GM19438 (cell line): ENCODE measurements around the gene MYO5B.

ENCODE experiments used
- ATAC-seq: cut with Tn5 transposase; IDR thresholded peaks from one replicate; pipeline ENCODE4 v1.9.1; 2021; ENCODE audit warnings: low read depth; ENCODE audit not compliant: unreplicated experiment

MYO5B gene

DNA sequence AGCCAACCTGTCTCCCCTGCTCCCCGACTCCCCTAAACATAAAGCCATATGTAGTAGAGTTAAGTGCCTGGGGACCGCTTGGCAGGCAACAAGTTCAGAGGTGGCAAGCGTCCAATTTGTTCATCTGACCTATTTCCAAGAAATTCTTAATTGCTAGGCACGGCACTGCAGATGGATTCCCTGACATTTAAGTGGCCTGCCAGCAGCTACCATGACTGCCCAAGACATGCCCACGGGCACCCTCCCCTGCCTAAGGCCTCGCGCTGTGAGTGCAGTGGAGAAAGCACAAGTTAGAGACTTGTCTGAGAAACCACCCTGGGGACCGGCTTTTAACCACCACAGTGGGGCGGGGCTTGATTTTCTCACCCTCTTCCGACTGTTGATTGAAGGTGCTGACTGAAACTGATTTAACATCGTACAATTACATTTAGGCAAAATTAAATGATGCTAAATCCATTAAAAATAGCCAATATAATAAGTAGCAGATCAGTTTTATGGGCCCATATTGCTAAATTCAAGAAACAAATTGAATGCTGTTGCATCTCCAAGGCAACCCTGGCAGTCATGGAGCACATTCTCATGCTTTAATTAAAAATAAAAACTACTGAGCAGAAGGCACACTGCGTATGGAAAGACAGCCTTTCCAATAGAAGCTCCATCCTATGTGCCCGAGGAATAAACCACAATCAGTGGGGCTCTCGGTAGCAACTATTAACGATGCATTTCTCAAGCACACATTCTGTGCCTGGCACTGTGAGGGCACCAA is 218.0 kb downstream of the MYO5B start:
- no peak for ATAC-seq

DNA sequence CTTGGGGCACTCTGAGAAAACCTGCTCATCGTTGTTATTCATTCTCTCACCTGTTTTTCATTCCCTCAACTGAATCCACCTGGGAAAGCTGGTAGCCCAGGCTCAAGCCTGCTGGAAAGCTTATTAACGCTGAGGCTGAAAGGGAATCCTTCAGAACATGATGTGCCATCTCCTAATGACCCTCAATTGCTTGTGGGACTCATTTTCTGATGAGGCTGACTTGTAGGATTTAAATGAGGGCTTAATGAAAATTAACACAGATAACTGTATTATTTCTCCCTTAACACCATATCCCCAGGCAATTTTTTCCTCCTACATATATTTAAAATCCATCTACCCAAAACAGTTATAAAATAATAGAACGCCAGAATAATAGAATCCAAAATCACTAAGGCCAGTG is 218.9 kb downstream of the MYO5B start:
- ATAC-seq: no peak

- ATAC-seq: no peak
These were observed 220.9 kb downstream of the MYO5B start for GRCh38 chr18:49974079-49974478.

GRCh38 chr18:49973592-49973991 is 221.4 kb downstream of the MYO5B start:
- ATAC-seq: no peak

GRCh38 chr18:49972535-49972934 is 222.4 kb downstream of the MYO5B start:
- no peak for ATAC-seq

GRCh38 chr18:49971462-49971861 is 223.5 kb downstream of the MYO5B start:
- ATAC-seq: no peak

GRCh38 chr18:49970319-49970718 is 224.6 kb downstream of the MYO5B start:
- peak; percentile 41 for ATAC-seq

DNA sequence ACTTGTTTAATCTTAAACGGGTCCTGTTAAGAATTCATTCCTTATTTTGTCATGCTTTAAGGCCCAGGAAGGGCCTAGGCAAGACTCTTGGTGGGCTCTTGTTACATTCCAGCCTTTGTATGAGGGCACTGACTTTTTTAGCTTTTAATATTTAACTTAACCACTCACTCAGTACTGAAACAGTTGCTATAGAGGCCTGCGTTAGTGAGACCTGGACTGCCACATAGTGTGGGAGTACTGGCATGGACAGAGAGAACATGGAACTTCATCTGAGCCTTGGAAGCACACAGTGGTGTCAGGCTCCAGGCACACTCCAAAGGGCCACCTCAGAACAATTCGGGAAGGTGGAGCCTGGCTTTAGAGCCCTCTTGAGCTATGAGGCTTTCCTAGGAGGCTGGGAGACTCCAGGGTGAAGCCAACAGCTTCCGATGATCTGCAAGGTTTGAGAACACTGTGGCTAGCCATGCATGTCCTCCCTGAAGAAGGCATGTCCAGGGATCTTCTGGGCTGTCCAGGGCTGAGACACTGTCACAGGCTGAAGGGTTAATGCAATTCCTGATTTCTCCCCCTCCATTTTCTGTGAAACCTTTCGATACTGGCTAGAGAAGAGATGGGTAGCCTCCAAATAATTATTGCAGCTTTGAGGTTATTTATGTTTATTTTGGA is 226.2 kb downstream of the MYO5B start:
- ATAC-seq: no peak

- no peak for ATAC-seq
These were observed 227.2 kb downstream of the MYO5B start for GRCh38 chr18:49967636-49968313.

GRCh38 chr18:49967171-49967570 is 227.8 kb downstream of the MYO5B start:
- ATAC-seq: peak; percentile 60

DNA sequence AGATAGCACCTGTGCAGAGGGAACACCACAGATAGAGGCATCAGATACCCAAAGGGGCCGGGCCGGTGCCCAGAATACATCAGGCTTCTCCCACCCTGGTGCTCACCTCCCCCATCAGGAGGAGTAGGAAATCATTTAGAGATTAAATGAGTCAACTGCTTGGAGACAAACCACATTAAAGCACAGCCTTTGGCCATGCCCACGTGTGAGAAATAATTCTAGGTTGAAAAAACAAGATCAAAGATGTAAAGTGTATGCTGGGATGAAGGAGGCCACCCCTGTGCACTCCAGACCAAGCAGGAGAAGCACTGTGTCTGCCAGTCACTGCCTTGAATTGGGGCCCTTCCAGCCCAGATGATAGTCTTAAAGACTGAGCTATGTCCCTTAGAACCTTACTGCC is 228.9 kb downstream of the MYO5B start:
- no peak for ATAC-seq

DNA sequence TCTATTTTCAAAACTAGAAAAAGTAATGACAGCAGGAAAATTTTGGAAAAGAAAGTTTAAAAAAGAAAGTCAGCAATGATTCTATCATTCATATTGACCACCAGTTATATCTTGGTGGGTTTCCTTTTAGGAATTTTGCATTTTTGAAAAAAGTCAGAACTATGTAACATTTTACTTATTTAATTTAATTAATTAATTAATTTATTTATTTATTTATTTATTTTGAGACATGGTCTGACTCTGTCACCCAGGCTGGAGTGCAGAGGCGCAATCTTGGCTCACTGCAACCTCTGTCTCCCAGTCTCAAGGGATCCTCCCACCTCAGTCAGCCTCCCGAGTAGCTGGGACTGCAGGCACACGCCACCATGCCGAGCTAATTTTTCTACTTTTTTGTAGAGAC is 231.7 kb downstream of the MYO5B start:
- ATAC-seq: no peak

DNA sequence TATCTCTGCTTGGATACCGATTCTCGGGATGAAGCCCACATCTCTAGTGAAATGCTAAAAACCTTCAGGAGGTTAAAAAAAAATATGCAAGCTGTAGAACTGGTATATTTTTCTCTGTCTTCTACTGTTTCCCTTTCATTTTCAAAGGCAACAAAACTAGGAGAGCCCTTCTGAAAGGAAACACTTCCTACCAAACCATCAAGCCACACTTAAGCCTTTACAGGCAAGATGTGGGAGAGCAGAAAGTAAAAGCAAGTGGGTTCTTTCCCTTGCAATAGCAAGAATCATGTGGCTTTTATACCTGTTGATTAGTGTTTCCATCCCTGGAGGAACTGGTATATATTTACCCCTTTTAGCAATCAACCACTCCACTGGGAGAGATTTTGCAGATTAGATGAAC is 233.7 kb downstream of the MYO5B start:
- peak; percentile 40 for ATAC-seq

- ATAC-seq: no peak
These were observed 234.6 kb downstream of the MYO5B start for GRCh38 chr18:49960376-49960775.

DNA sequence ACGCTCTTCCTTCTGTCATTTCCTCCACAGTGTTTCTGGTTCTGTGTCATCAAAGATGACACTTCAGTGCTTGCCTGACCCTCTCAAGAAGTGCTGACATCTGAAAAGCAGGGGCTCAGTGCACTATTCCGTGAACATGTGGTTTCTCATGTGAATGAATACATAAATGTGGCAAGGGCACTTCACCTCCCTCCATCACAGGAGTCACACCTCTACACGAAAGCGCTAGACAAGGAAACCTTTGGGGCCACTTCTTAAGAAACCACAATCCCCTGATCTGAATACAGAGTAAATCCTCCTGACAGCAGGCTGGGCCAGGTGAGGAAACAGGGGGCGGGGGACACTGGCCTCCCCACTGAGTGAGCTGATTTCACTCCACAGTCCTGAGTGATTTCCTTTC is 235.8 kb downstream of the MYO5B start:
- ATAC-seq: peak; percentile 74

DNA sequence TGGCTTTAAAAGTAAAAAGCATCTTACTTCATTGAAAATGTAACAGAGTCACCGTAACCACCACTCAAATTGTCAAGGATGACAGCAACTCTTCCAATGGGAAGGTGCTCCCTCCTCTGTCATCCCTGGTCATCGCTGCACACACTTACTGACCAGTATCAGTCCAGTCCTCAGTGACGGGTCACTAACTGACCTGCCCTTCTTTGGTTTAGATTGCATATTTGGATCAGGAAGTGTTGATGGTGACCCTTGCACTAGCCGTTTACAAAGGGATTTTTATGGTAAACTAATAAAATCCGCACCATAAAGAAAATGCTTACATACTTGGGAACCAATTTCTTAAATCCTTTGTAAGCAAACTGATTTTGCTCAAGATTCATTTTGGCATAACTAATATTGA is 239.7 kb downstream of the MYO5B start:
- no peak for ATAC-seq

DNA sequence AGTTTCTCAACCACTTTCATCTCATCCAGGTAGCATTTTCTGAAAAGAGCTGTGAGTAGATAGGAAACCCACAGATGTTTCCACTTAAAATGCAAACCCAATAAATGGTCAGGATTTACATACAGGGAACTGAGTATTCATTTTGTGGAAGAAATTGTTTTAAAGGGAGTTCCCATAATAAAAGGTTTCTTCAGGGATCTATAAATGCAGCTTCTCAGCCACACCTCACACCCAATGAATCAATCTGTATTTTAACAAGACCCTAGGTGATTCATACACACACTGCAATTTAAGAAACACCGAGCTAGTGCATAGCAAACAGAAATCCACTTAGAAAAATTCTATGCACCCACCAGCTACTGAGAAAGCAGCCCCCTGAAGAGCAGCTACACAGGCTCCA is 241.6 kb downstream of the MYO5B start:
- ATAC-seq: no peak

DNA sequence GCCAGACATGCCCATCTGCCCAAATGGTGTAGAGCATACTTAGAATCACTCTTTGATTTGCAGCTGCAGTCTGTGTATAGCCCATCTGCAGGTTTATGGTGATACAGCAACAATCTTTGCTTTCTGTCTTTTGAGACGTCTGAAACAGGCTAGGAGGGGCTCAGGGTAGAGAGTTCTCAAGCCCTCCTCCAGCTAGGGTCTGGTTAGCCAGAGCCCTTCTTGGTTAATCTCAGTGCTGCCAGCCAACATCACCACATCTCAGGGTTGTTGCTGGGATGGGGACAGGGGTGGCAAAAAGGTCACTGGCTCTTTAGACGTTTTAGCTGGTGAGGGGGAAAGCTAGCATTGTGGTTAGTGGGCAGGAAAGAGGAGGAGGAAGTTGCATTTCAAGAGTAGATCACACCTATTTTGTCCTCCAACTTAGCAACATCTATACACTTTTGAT is 245.0 kb downstream of the MYO5B start:
- ATAC-seq: no peak

DNA sequence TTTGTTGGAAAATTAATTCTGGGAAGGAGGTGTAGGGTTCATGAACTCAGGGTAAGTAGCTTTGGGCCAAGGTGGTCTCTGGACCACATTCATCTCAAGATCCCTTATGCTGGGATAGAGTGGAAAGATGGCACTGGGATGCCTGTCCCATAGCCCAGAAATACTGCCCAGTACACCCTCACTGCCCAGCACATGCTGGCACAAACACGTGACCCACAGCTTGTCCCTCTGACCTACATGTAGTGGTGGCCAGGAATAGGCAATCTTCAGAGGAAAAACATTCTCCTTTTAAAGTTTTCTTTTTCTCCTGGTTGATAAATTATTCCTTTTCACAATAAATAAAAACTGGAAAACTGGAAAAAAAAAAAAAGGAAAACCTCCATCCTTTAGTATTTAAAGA is 246.0 kb downstream of the MYO5B start:
- no peak for ATAC-seq

DNA sequence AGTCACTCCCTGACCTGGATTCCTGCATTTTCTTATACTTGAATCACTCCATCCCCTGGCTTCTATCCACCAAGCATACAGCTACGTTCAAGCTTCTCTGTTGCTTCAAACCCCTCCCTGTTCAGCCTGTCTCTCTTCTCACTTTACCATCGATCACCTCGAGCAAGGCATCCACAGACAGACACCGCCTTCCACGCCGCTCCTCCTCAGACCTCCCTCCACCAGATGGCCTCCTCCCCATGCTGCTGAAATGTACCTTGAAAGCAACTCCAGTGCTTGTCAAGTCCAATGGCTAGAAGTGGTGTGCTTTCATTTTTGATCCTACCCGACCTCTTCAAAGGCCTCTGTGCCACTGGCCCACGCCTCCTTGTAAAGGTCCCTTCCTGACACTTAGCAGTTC is 250.3 kb downstream of the MYO5B start:
- no peak for ATAC-seq

DNA sequence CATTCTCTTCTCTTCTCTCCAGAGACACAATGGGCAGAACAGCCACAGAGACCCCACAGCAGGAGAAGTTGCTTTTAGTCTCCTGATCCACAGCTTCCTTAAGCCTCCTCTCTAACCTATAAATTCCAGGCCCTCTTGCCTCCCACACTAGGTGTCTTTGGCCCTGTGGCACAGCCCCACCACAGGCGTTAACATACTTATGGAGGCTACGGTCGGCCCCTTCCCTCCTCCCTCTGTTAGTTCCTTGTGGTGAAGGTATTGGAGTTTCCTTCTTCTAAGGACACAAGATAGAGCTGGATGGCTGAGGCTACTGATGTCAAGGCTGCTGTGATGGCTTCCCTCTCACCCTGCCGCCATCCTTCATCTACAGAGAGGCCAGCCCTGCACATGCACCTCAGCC is 258.1 kb downstream of the MYO5B start:
- no peak for ATAC-seq

GRCh38 chr18:49935215-49935614 is 259.7 kb downstream of the MYO5B start:
- no peak for ATAC-seq
